GM15510 (cell line): ENCODE results near the gene TJP1.

Experiments
- POLR2A ChIP-seq: IDR thresholded peaks from 3 replicates; pipeline ENCODE4 v1.6.1; 2011; ENCODE audit warnings: borderline replicate concordance; ENCODE audit not compliant: insufficient read length; ENCODE audit errors: extremely low read depth

TJP1 gene

GRCh38 chr15:29669823-29670222 is 152.4 kb downstream of the TJP1 start:
- TF ChIP-seq POLR2A: no peak

GRCh38 chr15:29668120-29668602 is 154.1 kb downstream of the TJP1 start:
- no peak for TF ChIP-seq POLR2A

GRCh38 chr15:29666241-29666640 is 156.0 kb downstream of the TJP1 start:
- no peak for TF ChIP-seq POLR2A

GRCh38 chr15:29665444-29666003 is 156.7 kb downstream of the TJP1 start:
- TF ChIP-seq POLR2A: no peak

GRCh38 chr15:29664406-29664805 is 157.9 kb downstream of the TJP1 start:
- no peak for TF ChIP-seq POLR2A

GRCh38 chr15:29656636-29657475 is 165.4 kb downstream of the TJP1 start:
- TF ChIP-seq POLR2A: no peak

- no peak for TF ChIP-seq POLR2A
Observed at GRCh38 chr15:29652595-29652994, 169.7 kb downstream of the TJP1 start.

- TF ChIP-seq POLR2A: no peak
Observed at GRCh38 chr15:29651476-29652233, 170.6 kb downstream of the TJP1 start.
